ENCODE data around the gene HESX1. TPM values are rescaled to one million over a fixed set of nuclear protein-coding genes. Genes with fewer than 3 reads are reported as not detected.

The HESX1 gene
- total and polyA plus RNA-seq, 12 donors = 0.79 to 3.7 (median 1.5) TPM; not detected in 1

GRCh38 chr3:57176045-57176444 lies 23.7 kb downstream of the HESX1 start:
- no peak overlapping the region for H3K27ac ChIP-seq
- DNase-seq = no peak
- intact Hi-C loops (cut with DNase I) = loop anchor here in 1 of 2 donors (10.0 kb wide), 1 partner anchor 49 kb away; the partner anchor contains the start of gene APPL1
- no peaks in the 10 kb centered on the region for H3K27me3 ChIP-seq
- 50 to 78% (median 53%) methylated on average over 1 of the region's 1 CpG for WGBS, 4 donors
- H3K4me3 ChIP-seq = no peak overlapping the region
- no peak for TF ChIP-seq CTCF (IDR thresholded peaks at IDR 0.05)
- TF ChIP-seq POLR2A (IDR thresholded peaks at IDR 0.05) = no peak
- no peaks in the 10 kb centered on the region for H3K36me3 ChIP-seq (replicated peaks in 1 of 2)
- H3K9me3 ChIP-seq (replicated peaks in 1 of 3) = no peaks in the 10 kb centered on the region
- no peaks in the 10 kb centered on the region for H3K4me1 ChIP-seq (replicated peaks in 1 of 2)

GRCh38 chr3:57173687-57174086 lies 26.1 kb downstream of the HESX1 start:
- no peak for TF ChIP-seq POLR2A (IDR thresholded peaks at IDR 0.05)
- intact Hi-C loops (cut with DNase I) = loop anchor here in 1 of 2 donors (10.0 kb wide), 1 partner anchor 51 kb away; the partner anchor contains the start of gene APPL1
- WGBS, 4 donors = 62 to 86% (median 73%) methylated on average over 2 of the region's 2 CpGs

GRCh38 chr3:57170946-57171345 lies 28.8 kb downstream of the HESX1 start:
- TF ChIP-seq POLR2A (IDR thresholded peaks at IDR 0.05) (no peak), CTCF (IDR thresholded peaks at IDR 0.05) (no peak)
- Histone ChIP-seq H3K4me1 (replicated peaks in 1 of 2) (no peaks in the 10 kb centered on the region), H3K4me3 (no peak overlapping the region), H3K27me3 (no peaks in the 10 kb centered on the region), H3K27ac (no peak overlapping the region), H3K36me3 (replicated peaks in 1 of 2) (no peaks in the 10 kb centered on the region), H3K9me3 (replicated peaks in 1 of 3) (no peaks in the 10 kb centered on the region)
- DNase-seq = no peak
- 93 to 100% (median 98%) methylated on average over 1 of the region's 1 CpG for WGBS, 4 donors
- intact Hi-C loops (cut with DNase I) = loop anchor here in 1 of 2 donors (10.0 kb wide), 1 partner anchor 54 kb away; the partner anchor contains the start of gene APPL1

More at GRCh38 chr3:57173687-57174086, 26.1 kb downstream of the HESX1 start:
- Histone ChIP-seq H3K9me3 (replicated peaks in 1 of 3) (no peaks in the 10 kb centered on the region), H3K27ac (no peak overlapping the region), H3K36me3 (replicated peaks in 1 of 2) (no peaks in the 10 kb centered on the region), H3K27me3 (no peaks in the 10 kb centered on the region), H3K4me3 (no peak overlapping the region), H3K4me1 (replicated peaks in 1 of 2) (no peaks in the 10 kb centered on the region)
- DNase-seq = no peak

- no peak overlapping the region for H3K27ac ChIP-seq
- TF ChIP-seq POLR2A (IDR thresholded peaks at IDR 0.05) (no peak), CTCF (IDR thresholded peaks at IDR 0.05) (peak; percentile 61 to 85 (median 79))
- no peaks in the 10 kb centered on the region for H3K9me3 ChIP-seq (replicated peaks in 1 of 3)
- H3K4me1 ChIP-seq (replicated peaks in 1 of 2) = no peaks in the 10 kb centered on the region
- H3K27me3 ChIP-seq = no peaks in the 10 kb centered on the region
- H3K4me3 ChIP-seq = peak overlapping the region in 2 of 4 donors; percentile 21 to 73
- DNase-seq = peak; percentile 52 to 82 (median 77)
- intact Hi-C loops (cut with DNase I) = loop anchor here in 1 of 2 donors (10.0 kb wide), 1 partner anchor 55 kb away; the partner anchor contains the start of gene APPL1
- no peaks in the 10 kb centered on the region for H3K36me3 ChIP-seq (replicated peaks in 1 of 2)
- 3 to 19% (median 8%) methylated on average over 4 to 40 of the region's 40 CpGs for WGBS, 4 donors
Observed at GRCh38 chr3:57169872-57170623, 29.7 kb downstream of the HESX1 start.

Data from adrenal gland (tissue), 12 donors.